COR-L47 (cell line): ENCODE measurements around the gene SGF29.
"Not testable (repeated sequence)": the region's sequence is repeated elsewhere in the genome, so short reads cannot be mapped to it uniquely, and the experiment has no call there.

Source experiments
- DNase-seq: peaks from one replicate; lab custom pipeline; 2025; lab: John Stamatoyannopoulos, UW

The SGF29 gene

DNA sequence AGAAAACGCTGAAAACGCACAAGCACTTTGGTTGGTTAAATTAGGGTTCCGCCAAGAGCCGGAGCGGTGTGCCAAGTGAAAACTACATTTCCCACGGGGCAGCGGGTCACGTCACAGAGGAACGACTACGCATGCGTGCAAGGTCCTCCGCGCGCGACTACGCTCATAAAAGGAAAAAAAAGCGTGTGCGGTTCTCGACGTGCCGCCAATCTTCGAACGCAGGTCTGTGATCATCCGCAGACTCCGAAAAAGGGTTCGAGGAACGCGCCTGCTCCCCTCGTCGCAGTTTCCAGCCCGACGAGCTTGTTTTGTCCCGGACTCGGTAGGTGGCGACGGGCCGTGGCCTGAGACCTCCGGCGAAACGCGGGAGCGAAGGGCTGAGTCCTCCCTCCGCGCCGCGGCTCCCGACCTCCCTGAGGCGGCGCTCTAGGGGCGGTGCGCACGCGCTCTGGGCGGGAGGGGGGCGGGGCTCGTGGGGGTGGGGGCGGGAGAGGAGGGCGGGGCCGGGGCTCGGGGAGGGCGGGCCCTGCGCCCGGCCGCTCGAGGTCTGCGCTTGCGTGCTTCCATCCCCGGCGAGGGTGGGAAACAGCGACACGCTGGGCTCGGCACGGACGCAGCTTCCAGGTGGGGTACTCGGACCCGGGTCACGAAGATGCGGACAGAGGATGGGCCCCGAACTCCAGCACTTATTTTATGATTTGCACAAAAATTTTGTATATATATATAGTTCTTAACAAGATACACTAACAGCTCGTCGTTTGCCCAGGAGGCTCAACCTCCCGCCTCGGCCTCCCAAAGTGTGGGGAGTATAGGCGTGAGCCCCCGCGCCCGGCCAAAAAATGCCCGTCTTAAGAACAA, at the start of gene SGF29:
SGF29 (plus strand) TSS at position 145 of the 858 bp plus-strand sequence. CDS start 27,150 bp downstream, outside the sequence.
- DNase-seq: peak; percentile 91

GRCh38 chr16:28504707-28505404, 48.9 kb upstream of the SGF29 start:
- DNase-seq: no peak

DNA sequence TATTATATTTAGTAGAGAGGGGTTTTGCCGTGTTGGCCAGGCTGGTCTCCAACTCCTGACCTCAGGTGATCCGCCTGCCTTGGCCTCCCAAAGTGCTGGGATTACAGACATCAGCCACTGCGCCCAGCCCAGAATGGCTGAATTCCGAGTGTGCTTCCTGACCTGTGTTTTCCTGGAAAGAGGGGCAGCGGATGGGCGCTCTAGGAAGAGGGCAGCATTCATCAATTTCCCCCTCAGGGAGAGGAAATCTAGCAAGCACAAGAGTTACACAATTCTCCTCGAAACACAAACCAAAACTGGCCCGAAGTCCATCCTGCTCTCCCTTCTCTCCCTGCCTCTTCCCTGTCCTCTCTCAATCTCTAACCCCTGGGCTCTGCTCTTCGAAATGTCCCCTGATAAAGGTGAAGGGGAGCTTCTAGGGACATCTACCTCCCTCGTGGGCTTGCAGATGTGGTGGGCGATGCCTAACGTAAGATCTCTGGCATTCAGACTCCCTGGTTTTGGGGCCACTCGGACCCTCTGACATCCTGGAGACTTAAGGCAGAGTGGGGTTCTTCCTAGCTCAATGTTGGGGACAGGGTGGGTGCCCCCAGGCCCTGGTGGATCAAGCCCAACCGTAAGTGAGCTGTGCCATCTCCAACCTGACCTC, 48.1 kb upstream of the SGF29 start:
- no peak for DNase-seq

DNA sequence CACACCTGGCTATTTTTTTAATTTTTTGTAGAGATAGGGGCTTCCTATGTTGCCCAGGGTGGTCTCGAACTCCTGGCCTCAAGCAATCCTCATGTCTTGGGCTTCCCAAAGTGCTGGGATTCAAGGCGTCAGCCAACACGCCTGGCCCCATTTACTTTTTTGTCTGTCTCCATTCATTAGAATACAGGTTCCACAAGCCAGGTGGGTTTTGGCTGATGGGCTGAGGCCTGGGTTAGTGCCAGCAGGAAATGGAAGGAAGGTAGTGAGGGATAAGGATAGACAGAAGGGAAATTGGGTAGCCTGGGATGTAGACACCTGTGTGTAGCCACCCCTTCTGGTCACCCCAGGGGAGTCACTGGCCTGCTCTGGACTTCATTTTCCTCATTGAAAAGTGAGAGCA, 42.7 kb upstream of the SGF29 start:
- DNase-seq: no peak

GRCh38 chr16:28511801-28512789, 41.6 kb upstream of the SGF29 start:
- no peak for DNase-seq

GRCh38 chr16:28513484-28514181, 40.1 kb upstream of the SGF29 start:
- DNase-seq: no peak

- no peak for DNase-seq
Observed at GRCh38 chr16:28514246-28514645, 39.5 kb upstream of the SGF29 start.

DNA sequence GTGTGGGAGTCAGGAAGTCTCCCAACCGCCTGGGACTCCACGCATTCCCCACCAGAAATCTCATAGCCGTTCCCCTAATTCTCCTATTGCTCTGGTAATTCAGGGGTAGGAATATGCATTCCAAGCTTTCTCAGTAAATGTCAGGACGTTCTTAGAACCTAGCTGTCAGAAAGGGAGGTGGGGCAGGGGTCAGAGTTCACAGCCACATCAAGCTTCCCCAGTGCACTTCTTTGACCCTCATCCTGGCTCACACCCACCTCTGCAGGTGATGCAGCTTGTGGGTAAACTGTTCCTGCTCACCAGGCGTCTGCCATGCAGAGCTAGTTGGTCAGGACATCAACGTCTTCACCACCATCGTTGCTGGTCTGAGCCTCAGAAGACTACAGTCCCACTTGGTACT, 33.0 kb upstream of the SGF29 start:
- DNase-seq: no peak

DNA sequence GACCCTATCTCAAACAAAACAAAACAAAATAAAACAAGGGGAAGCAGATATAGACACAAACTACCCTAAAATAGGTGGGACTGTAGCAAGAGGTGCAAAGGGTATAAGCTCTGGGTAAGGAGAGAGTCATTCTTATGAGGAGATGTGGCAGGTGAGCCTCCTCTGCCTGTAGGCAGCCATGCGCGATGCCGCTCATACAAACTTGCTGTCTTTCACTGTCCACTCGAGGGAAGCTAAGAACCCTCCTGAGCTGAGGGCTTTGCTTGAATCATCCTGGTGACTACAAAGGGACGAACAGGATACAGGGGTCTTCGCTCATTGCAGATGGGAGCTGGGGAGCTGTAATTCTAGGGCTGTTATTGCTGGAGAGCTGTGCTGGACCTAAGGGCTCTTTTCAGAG, 32.3 kb upstream of the SGF29 start:
- no peak for DNase-seq

GRCh38 chr16:28522792-28523191, 30.9 kb upstream of the SGF29 start:
- no peak for DNase-seq

DNA sequence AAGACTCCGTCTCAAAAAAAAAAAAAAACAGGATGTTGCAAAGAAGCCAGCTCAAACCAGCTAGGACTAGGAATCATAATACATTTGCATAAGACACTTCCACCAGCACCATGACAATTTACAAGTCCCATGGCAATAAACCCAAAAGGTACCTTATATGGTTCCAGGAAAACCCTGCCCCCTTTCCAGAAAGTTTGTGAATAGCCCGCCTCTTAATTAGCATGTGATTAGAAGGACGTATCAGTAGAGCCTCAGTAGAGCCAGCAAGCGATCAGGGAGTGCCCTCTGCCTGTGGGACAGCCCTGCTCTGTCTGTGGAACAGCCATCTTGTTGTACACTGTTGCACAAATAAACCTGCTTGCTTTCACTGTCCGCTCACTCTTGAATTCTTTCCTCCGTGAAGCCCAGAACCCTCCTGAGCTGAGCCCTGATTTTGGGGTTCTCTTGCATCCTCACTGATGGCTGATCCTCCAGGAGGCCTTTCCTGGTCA, 29.0 kb upstream of the SGF29 start:
- no peak for DNase-seq

DNA sequence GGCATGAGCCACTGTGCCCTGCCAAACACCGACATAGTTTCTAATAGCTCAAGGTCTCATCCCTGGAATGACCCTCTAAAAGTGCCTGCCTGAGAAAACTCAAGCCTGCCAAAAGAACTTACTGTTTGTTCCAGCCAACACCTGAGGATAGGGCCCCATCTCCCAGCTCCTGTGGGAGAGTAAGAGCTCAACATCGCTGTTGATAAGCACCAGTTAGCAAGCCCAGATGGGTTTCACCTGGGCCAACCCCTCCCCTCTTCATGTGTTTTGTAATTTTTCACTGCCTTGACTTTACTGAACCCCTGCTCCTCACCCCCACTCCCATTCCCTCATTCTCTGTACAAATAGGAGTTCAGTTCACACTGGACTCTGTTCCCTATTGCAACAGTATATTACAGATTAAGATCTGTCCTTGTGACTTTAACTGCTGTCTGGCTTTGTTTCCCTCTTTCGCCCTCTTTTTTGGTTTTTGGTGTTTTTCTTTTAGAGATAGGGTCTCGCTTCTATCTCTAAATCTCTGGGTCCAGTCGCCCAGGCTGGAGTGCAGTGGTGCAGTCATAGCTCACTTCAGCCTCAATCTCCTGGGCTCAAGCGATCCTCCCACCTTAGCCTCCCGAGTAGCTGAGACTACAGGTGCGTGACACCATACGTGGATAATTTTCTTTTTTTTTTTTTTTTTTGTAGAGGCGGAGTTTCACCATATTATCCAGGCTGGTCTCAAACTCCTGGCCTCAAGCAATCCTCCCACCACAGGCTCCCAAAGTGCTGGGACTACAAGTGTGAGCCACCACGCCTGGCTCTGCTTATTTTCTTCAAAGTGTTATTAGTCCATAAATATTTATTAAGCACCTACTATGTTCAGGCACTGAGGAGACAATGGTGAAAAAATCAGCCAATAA, 27.3 kb upstream of the SGF29 start:
- no peak for DNase-seq

DNA sequence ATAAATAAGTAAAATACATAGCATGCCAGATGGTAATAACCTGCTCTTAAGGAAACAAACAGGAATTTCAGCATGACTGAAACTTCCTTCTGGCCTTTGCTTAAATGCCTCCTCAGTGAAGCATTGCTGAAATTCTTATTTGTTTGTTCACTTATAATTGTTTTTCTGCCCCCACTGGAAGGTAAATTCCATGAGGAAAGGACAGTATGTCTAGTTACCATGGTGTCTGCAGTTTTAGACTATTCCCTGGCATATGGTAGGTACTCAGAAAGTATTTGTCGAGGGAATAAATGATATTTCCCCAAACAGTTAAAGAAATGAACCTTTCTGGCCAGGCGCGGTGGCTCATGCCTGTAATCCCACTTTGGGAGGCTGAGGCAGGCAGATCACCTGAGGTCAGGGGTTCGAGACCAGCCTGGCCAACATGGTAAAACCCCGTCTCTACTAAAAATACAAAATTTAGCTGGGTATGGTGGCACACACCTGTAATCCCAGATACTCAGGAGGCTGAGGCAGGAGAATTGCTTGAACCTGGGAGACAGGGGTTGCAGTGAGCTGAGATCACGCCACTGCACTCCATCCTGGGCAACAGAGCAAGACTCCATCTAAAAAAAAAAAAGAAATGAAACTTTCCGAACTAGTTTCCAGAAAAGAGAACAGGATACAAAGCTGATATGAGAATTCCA, 26.5 kb upstream of the SGF29 start:
- DNase-seq: not testable (repeated sequence)

DNA sequence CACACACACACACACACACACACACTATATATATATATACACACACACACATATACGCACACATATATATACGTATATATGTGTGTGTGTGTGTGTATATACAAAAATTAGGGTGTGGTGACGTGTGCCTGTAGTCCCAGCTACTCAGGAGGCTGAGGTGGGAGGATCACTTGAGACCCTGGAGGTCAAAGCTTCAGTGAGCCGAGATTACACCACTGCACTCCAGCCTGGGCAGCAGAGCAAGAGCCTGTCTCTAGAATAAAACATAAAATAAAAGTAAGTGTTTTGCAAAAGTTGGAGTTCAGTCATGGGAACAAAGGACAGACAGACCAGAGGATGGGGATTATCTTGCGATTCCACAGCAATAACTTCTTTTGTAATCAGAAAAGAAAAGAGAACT, 25.7 kb upstream of the SGF29 start:
- DNase-seq: no peak

GRCh38 chr16:28528463-28528867, 25.3 kb upstream of the SGF29 start:
- no peak for DNase-seq

DNA sequence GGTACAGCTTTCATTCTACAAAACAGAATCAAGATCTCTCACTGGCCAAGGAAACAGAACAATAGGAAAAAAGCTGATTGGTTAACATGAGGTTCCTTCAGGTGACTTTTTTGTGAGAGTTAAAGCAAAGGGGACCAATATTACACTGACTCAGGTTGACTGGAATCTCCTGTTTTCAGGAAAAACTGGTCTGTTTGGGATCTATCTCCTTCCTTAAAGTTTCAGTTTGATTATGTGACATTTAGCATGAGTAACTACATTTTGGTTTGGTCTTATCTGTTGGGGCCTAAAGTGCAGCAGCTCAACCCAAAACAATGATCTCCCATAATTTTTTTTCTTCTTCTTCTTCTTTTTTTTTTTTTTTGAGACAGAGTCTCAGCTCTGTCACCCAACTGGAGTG, 24.6 kb upstream of the SGF29 start:
- DNase-seq: no peak

GRCh38 chr16:28531777-28532744, 21.7 kb upstream of the SGF29 start:
- no peak for DNase-seq
